Measurements from ENCODE around the gene FAR1.

GRCh38 chr11:13769188-13769587, 100.7 kb downstream of the FAR1 start:
- TF ChIP-seq, protein P1, sequence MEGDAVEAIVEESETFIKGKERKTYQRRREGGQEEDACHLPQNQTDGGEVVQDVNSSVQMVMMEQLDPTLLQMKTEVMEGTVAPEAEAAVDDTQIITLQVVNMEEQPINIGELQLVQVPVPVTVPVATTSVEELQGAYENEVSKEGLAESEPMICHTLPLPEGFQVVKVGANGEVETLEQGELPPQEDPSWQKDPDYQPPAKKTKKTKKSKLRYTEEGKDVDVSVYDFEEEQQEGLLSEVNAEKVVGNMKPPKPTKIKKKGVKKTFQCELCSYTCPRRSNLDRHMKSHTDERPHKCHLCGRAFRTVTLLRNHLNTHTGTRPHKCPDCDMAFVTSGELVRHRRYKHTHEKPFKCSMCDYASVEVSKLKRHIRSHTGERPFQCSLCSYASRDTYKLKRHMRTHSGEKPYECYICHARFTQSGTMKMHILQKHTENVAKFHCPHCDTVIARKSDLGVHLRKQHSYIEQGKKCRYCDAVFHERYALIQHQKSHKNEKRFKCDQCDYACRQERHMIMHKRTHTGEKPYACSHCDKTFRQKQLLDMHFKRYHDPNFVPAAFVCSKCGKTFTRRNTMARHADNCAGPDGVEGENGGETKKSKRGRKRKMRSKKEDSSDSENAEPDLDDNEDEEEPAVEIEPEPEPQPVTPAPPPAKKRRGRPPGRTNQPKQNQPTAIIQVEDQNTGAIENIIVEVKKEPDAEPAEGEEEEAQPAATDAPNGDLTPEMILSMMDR (IDR thresholded peaks at IDR 0.05) = no peak
- no peak for TF ChIP-seq POLR2A (IDR thresholded peaks at IDR 0.05)
- TF ChIP-seq POLR2AphosphoS5 (IDR thresholded peaks at IDR 0.05) = no peak
- no peak for TF ChIP-seq EP300 (IDR thresholded peaks at IDR 0.05)

Data from gastroesophageal sphincter (tissue), 3 donors.